ENCODE results near the gene CDK10.
"Not testable (repeated sequence)": the region's sequence is repeated elsewhere in the genome, so short reads cannot be mapped to it uniquely, and the experiment has no call there.

Gene CDK10

GRCh38 chr16:89667633-89668032 lies 18.9 kb upstream of the CDK10 start:
- no peak for DNase-seq (ENCODE audit: low read depth in 2 of 2)

DNA sequence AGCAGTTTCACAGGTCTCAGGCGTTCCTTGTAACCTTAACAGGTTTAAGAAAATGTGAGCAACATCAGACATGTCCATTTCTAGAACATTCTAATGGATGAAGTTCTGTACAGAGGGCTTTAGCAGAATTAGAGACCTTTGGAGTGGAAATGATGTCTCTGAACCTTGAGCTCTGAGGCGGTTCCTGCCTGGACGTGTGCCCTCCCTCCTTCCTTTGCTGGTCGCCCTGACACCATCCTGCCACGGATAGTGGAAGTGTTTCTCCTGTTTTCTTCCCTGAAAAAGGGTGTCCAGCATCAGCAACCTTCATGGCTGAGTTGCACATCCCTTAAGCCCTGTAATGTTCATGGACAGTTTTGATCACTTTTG lies 17.7 kb upstream of the CDK10 start:
- DNase-seq (ENCODE audit: low read depth in 2 of 2): no peak

GRCh38 chr16:89669755-89670154 lies 16.7 kb upstream of the CDK10 start:
- no peak for DNase-seq (ENCODE audit: low read depth in 2 of 2)

DNA sequence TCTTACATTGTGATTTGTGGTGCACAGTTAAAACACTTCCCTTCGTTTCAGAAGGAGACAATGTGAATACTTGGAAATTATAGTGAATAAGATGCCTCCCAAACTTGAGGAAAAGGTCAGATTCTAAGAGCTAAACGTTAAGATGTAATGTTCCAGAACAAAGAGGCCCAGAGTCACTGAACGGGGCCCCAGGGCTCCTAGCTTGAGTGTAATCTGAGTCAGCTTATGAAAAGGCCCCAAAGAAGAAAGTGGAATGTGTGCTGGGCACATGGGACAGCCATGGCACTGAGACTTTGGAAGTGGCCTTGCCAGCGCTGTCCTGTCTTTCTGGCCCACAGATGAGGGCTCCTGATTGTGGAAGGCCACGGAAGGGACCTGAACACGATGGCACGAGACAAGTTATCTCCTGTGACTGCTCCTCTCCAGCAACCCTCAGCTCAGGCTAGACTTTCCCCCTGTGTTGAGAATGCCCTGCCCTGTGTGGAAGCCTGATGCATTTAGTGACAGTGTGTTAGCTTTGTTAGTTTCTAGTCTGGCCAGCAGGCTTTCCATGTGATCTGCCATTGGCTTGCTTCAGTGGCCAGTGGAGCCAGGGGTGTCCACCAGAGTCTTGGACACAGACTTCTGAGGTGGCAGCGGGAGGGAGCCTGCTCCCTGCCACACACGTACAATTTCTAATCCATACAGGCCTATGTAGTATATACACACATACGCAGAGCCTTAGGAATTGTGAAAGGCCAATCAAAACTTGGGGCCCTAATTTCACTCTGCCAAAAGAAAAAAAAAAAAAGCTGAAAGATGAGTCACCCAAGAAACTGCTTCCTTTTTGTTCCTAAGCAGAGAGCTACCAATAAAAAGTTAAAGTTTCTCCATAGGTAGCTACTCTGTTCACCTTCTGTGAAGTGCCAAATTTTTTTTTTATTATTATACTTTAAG lies 15.7 kb upstream of the CDK10 start:
- DNase-seq (ENCODE audit: low read depth in 2 of 2): no peak

DNA sequence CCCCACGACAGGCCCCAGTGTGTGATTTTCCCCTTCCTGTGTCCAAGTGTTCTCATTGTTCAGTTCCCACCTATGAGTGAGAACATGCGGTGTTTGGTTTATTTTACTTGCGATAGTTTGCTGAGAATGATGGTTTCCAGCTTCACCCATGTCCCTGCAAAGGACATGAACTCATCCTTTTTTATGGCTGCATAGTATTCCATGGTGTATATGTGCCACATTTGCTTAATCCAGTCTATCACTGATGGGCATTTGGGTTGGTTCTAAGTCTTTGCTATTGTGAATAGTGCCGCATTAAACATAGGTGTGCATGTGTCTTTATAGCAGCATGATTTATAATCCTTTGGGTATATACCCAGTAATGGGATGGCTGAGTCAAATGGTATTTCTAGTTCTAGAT lies 14.9 kb upstream of the CDK10 start:
- DNase-seq (ENCODE audit: low read depth in 2 of 2): not testable (repeated sequence)

DNA sequence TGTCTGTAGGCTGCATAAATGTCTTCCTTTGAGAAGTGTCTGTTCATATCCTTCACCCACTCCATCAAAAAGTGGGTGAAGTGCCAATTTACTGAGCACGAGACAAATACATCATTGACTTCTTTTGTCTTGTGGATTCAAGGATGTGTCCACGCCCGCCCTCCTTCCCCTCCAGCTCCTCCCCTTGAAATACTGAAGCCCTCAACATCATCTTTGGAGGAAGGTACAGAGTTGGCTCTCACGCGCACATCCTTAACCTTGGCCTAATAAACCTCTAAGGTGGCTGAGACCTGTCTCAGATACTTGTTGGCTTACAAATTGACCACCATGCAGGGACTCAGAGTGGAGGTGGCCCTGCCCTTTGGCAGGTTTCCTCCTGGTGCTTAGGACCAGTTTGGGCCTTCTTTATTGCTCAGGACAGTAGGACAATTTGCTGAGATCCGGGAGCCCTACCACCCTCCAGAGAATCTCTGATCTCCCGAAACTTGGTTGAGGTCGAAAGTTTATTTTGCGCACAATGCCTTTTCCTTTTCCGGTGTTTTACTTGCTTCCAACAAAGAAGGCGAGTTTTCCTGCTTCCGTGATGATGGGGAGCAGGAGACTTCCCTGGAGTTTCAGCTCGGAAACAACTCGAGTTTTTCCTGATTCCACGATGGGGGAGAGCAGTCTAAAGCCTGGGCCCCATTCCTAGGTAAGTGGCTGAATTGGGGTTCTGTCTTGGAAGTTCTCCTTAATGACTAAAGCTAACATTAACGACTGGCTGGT lies 14.1 kb upstream of the CDK10 start:
- no peak for DNase-seq (ENCODE audit: low read depth in 2 of 2)

DNA sequence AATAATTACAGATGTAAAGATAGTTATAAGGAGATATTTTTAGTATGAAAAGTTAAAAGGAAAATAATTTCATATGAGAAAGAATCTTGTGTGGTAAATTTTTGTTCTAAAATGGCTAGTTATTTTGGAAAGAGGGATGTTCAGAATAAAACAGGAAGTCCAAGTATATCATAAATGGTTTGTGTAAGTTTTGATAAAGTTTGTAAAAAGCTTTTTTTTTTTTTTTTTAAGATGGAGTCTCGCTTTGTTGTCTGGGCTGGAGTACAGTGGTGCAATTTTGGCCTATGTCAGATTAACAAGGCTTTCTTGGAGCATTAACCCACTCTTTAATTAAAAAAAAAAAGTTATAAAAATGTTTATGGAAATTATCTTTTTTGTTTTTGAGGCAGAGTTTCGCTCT lies 8.2 kb upstream of the CDK10 start:
- DNase-seq (ENCODE audit: low read depth in 2 of 2): no peak

DNA sequence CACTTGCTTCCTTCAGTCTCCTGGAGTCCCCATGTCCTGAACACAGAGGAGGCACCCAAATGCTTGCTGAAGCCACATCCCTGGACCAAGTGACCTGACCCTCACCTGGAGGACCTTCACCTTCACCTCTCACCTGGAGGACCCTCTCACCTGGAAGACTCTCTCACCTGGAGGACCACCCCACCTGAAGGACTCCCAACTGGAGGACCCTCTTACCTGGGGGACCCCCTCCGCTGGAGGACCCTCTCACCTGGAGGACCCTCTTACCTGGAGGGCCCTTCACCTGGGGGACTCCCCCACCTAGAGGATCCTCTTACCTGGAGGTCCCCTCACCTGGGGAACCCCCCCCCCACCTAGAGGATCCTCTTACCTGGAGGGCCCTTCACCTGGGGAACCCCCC lies 573 bp upstream of the CDK10 start:
- DNase-seq (ENCODE audit: low read depth in 2 of 2): no peak

GRCh38 chr16:89687092-89687940 lies 827 bp downstream of the CDK10 start:
- no peak for DNase-seq (ENCODE audit: low read depth in 2 of 2)

DNA sequence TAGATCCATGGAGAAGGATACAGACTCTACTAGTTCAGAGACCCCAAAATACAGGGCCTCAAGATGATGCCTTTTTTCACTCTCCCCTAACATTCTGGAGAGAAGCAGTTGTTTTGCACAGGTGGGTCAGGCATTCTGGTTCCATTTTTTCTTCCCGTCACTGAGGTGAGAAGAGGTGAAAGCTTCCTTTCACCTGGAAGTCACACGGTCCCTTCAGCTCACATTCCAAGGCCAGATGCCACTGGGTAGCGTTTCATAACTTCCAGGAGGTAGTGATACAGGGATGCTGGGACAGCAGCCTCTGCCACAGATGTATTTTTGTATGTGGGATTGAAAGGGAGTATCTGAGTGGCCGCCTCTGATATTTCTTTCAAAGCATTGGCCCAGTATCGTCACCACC lies 1.9 kb downstream of the CDK10 start:
- no peak for DNase-seq (ENCODE audit: low read depth in 2 of 2)

GRCh38 chr16:89689142-89689541 lies 2.7 kb downstream of the CDK10 start:
- no peak for DNase-seq (ENCODE audit: low read depth in 2 of 2)

DNA sequence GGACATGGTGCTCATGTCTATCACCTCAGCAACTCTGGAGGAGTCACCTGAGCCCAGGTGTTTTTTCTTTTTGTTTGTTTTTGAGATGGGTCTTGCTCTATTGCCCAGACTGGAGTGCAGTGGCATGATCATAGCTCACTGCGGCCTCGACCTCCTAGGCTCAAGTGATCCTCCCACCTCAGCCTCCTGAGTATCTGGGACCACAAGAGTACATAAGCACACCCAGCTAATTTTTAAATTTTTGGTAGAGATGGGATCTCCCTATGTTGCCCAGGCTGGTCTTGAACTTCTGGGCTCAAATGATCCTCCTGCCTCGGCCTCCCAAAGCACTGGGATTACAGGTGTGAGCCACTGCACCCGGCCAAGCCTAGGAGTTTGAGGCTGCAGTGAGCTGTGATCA lies 3.1 kb downstream of the CDK10 start:
- not testable (repeated sequence) for DNase-seq (ENCODE audit: low read depth in 2 of 2)

GRCh38 chr16:89690392-89690901 lies 4.0 kb downstream of the CDK10 start:
- no peak for DNase-seq (ENCODE audit: low read depth in 2 of 2)

DNA sequence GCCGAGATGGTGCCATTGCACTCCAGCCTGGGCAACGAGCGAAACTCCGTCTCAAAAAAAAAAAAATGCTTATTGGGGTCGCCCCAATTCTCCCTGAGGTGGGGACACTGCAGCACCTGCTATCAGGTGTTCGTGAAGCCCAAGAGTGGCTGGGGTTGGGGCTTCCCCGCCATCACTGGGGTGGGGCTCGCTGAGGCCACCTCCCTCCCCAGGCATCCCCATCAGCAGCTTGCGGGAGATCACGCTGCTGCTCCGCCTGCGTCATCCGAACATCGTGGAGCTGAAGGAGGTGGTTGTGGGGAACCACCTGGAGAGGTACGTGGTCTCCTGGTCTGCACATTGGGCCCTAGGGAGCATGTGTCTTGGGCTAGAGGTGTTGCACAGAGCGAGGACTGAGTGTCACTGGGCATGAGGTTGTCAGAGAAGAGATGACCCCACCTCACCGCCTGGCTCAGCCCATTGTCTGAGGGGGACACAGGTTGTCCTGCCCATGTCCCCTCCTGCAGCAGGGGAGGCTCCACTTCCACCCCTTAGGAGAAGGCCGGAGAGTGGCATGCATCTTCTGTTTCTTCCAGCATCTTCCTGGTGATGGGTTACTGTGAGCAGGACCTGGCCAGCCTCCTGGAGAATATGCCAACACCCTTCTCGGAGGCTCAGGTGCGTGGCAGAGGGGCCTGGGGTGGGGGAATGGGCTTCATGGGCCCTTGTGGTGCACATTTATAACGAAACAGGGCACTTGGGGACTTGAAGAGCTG lies 4.9 kb downstream of the CDK10 start:
- DNase-seq (ENCODE audit: low read depth in 2 of 2): no peak

DNA sequence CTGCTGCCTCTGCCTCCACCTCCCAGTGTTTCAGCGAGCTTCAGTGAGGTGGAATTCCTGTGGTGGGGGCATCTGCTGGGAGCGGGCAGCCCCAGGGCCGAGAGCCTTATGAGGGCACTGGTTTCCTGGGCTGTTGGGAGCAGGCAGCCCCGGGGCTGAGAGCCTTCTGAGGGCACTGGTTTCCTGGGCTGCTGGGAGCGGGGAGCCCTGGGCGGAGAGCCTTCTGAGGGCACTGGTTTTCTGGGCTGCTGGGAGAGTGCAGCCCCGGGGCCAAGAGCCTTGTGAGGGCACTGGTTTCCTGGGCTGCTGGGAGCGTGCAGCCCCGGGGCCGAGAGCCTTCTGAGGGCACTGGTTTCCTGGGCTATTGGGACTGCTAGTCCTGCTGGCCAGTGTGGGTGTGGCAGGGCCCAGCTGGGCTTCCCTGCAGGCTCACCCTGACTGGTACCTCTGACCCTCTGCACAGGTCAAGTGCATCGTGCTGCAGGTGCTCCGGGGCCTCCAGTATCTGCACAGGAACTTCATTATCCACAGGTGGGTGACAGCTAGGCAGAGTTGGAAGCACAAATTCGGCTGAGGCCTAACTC lies 5.6 kb downstream of the CDK10 start:
- DNase-seq (ENCODE audit: low read depth in 2 of 2): no peak

DNA sequence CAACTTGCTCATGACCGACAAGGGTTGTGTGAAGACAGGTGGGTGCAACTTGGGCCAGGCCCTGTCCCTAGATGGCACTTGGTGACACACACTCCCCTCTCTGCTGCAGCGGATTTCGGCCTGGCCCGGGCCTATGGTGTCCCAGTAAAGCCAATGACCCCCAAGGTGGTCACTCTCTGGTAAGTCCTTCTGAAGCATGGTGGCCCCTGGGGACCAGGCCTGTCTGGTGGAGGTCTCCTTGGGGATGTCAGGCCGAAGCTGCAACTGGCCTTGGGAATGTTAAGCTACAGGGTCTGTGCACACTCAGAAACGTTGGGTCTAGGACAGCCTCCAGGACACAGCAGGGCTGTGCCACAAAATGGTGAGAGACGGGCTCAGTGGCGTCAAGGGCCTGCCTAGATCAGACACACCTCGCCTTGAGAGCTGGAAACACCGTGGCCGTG lies 6.8 kb downstream of the CDK10 start:
- no peak for DNase-seq (ENCODE audit: low read depth in 2 of 2)

- no peak for DNase-seq (ENCODE audit: low read depth in 2 of 2)
Observed at GRCh38 chr16:89693931-89694783, 7.7 kb downstream of the CDK10 start.

DNA sequence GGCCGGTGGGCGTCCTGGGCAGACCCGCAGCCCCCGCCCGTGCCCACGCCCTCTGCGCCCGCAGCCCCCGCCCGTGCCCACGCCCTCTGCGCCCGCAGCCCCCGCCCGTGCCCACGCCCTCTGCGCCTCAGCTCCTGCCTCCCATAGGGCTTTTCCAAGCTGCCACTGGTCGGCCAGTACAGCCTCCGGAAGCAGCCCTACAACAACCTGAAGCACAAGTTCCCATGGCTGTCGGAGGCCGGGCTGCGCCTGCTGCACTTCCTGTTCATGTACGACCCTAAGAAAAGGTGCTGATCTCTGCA lies 8.2 kb downstream of the CDK10 start:
- DNase-seq (ENCODE audit: low read depth in 2 of 2): not testable (repeated sequence)

- no peak for DNase-seq (ENCODE audit: low read depth in 2 of 2)
Observed at GRCh38 chr16:89695086-89695874, 8.8 kb downstream of the CDK10 start.

All from stimulated activated CD8-positive, alpha-beta memory T cell treated with anti-CD3 and anti-CD28 coated beads, Interleukin-7, amount 100 ng/mL, for 4 hours (primary cell).